ENCODE results near the gene RBPJL. TPM values are rescaled to one million over a fixed set of nuclear protein-coding genes. Genes with fewer than 3 reads are reported as not detected.

The RBPJL gene
- total and polyA plus RNA-seq, 2 of the 13 experiments (the other 11 are each of a cell fraction or from before 2014, with no cell fraction given), result not detected

- TF ChIP-seq TEAD3 (CRISPR knock-in tag; optimal IDR thresholded peaks at IDR 0.05; ENCODE audit: borderline replicate concordance), result peak; percentile 32
- peak; percentile 66; the same call in 1 of the 2 replicates for TF ChIP-seq RXRB (CRISPR knock-in tag; IDR thresholded peaks at IDR 0.05; ENCODE audit: borderline replicate concordance)
- no peak for TF ChIP-seq ATF1 (CRISPR knock-in tag; IDR thresholded peaks at IDR 0.05)
- TF ChIP-seq ZNF773 (CRISPR knock-in tag; IDR thresholded peaks at IDR 0.05; ENCODE audit: borderline replicate concordance), result no peak
- TF ChIP-seq FOXP4 (CRISPR knock-in tag; IDR thresholded peaks at IDR 0.05), result peak; percentile 47
- TF ChIP-seq HNF1B (CRISPR knock-in tag; IDR thresholded peaks at IDR 0.05), result peak; percentile 42; the same call in 1 of the 2 replicates
- TF ChIP-seq ZBED4 (CRISPR knock-in tag; IDR thresholded peaks at IDR 0.05; ENCODE audit: borderline replicate concordance), result 0 out of 2 replicates have a peak, but pooled peaks have one; percentile 17
- TF ChIP-seq FOXA1 (IDR thresholded peaks at IDR 0.05), result no peak
- TF ChIP-seq FOXA1 (CRISPR knock-in tag; IDR thresholded peaks at IDR 0.05), result peak; percentile 67
- TF ChIP-seq HINFP (CRISPR knock-in tag; IDR thresholded peaks at IDR 0.05; ENCODE audit: low read depth), result 0 out of 2 replicates have a peak, but pooled peaks have one; percentile 74
- 0 out of 2 replicates have a peak, but pooled peaks have one; percentile 9 for TF ChIP-seq NFYC (CRISPR knock-in tag; IDR thresholded peaks at IDR 0.05)
- TF ChIP-seq DRAP1 (CRISPR knock-in tag; IDR thresholded peaks at IDR 0.05), result peak; percentile 20; the same call in 1 of the 2 replicates
- 0 out of 2 replicates have a peak, but pooled peaks have one; percentile 6 for TF ChIP-seq WIZ (CRISPR knock-in tag; IDR thresholded peaks at IDR 0.05)
- TF ChIP-seq CEBPG (CRISPR knock-in tag; IDR thresholded peaks at IDR 0.05), result peak; percentile 75
- TF ChIP-seq NKX3-1 (CRISPR knock-in tag; IDR thresholded peaks at IDR 0.05), result no peak
Measured at GRCh38 chr20:45345104-45345936, 38.7 kb downstream of the RBPJL start (continued).

Data from HepG2 (cell line).